ENCODE results near the gene TERB2.
"Not testable (repeated sequence)": the region's sequence is repeated elsewhere in the genome, so short reads cannot be mapped to it uniquely, and the experiment has no call there.

- not testable (repeated sequence) for TF ChIP-seq ELF1 (IDR thresholded peaks at IDR 0.05; ENCODE audit: borderline replicate concordance, low read depth); POLR2AphosphoS5 (IDR thresholded peaks at IDR 0.05; ENCODE audit: low read depth, low read length); POLR2A (IDR thresholded peaks at IDR 0.05; ENCODE audit: borderline replicate concordance, extremely low read depth, insufficient read depth, insufficient read length); RAD21 (IDR thresholded peaks at IDR 0.05; ENCODE audit: low read depth); CTCF (IDR thresholded peaks at IDR 0.05 in 2 of 3, conservative IDR thresholded peaks at IDR 0.05 in 1 of 3; ENCODE audit: borderline replicate concordance in 1 of 3, insufficient read depth in 1 of 3, low read depth in 2 of 3, low read length in 2 of 3); SIN3A (IDR thresholded peaks at IDR 0.05; ENCODE audit: low read depth); EZH2 (IDR thresholded peaks at IDR 0.05)
Observed at GRCh38 chr15:45001180-45001579, 44.7 kb downstream of the TERB2 start.
